ENCODE data around the gene GTF2A1. TPM values are rescaled to one million over a fixed set of nuclear protein-coding genes. Genes with fewer than 3 reads are reported as not detected.

Gene GTF2A1
- total RNA-seq, 1 experiment from 2014 or later, result 49.0 TPM

DNA sequence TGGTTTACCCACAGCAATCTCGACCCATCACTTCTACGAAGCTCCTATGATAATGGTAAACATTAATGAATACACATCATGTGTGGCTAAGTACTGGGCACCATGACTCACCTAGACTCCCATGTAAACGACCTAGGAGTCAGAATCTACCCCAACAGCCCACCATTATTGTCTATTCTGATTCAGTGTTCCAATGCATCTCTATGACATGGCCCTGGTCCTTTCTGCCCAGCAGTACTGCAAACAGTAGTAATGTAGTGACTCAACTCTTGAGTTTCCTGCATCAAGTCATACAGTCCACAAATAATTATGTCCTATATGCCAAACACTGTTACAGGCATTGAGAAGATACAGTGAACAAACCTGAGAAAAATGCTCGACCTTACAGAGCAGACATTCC lies 14.6 kb downstream of the GTF2A1 start (continued):
- TF ChIP-seq ZNF512 (CRISPR knock-in tag; IDR thresholded peaks at IDR 0.05; ENCODE audit: borderline replicate concordance), result no peak

GRCh38 chr14:81205639-81206038 lies 15.1 kb downstream of the GTF2A1 start:
- Mint-ChIP-seq H3K9me3 (no peaks in the 10 kb centered on the region), H3K27me3 (ENCODE audit: low read depth) (no peaks in the 10 kb centered on the region), H3K4me1 (peaks cover 25% of the 10 kb centered on the region), H3K36me3 (peaks cover 74% of the 10 kb centered on the region), H3K4me3 (no peak overlapping the region), H3K27ac (no peak overlapping the region; the same call in 1 of the 2 replicates)
- no peak for ATAC-seq
- ChIA-PET CTCF (no interaction called here), POLR2A (no interaction called here)
- TF ChIP-seq JAZF1 (CRISPR knock-in tag; IDR thresholded peaks at IDR 0.05), result no peak
- TF ChIP-seq GRHL2 (CRISPR knock-in tag; IDR thresholded peaks at IDR 0.05; ENCODE audit: insufficient replicate concordance, severe bottlenecking), result no peak
- TF ChIP-seq ZNF416 (CRISPR knock-in tag; IDR thresholded peaks at IDR 0.05), result no peak
- TF ChIP-seq, protein P1, sequence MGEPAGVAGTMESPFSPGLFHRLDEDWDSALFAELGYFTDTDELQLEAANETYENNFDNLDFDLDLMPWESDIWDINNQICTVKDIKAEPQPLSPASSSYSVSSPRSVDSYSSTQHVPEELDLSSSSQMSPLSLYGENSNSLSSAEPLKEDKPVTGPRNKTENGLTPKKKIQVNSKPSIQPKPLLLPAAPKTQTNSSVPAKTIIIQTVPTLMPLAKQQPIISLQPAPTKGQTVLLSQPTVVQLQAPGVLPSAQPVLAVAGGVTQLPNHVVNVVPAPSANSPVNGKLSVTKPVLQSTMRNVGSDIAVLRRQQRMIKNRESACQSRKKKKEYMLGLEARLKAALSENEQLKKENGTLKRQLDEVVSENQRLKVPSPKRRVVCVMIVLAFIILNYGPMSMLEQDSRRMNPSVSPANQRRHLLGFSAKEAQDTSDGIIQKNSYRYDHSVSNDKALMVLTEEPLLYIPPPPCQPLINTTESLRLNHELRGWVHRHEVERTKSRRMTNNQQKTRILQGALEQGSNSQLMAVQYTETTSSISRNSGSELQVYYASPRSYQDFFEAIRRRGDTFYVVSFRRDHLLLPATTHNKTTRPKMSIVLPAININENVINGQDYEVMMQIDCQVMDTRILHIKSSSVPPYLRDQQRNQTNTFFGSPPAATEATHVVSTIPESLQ (CRISPR knock-in tag; IDR thresholded peaks at IDR 0.05), result no peak
- TF ChIP-seq ZBTB21 (CRISPR knock-in tag; IDR thresholded peaks at IDR 0.05; ENCODE audit: borderline replicate concordance), result no peak
- TF ChIP-seq TP53 (CRISPR knock-in tag; IDR thresholded peaks at IDR 0.05), result no peak
- no peak for TF ChIP-seq ZNF138 (CRISPR knock-in tag; conservative IDR thresholded peaks at IDR 0.05)
- TF ChIP-seq, protein P2, sequence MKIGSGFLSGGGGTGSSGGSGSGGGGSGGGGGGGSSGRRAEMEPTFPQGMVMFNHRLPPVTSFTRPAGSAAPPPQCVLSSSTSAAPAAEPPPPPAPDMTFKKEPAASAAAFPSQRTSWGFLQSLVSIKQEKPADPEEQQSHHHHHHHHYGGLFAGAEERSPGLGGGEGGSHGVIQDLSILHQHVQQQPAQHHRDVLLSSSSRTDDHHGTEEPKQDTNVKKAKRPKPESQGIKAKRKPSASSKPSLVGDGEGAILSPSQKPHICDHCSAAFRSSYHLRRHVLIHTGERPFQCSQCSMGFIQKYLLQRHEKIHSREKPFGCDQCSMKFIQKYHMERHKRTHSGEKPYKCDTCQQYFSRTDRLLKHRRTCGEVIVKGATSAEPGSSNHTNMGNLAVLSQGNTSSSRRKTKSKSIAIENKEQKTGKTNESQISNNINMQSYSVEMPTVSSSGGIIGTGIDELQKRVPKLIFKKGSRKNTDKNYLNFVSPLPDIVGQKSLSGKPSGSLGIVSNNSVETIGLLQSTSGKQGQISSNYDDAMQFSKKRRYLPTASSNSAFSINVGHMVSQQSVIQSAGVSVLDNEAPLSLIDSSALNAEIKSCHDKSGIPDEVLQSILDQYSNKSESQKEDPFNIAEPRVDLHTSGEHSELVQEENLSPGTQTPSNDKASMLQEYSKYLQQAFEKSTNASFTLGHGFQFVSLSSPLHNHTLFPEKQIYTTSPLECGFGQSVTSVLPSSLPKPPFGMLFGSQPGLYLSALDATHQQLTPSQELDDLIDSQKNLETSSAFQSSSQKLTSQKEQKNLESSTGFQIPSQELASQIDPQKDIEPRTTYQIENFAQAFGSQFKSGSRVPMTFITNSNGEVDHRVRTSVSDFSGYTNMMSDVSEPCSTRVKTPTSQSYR (CRISPR knock-in tag; IDR thresholded peaks at IDR 0.05), result no peak
- no peak for TF ChIP-seq FOXJ3 (CRISPR knock-in tag; IDR thresholded peaks at IDR 0.05; ENCODE audit: borderline replicate concordance)
- TF ChIP-seq E2F1 (CRISPR knock-in tag; IDR thresholded peaks at IDR 0.05), result no peak
- TF ChIP-seq ARID4B (CRISPR knock-in tag; IDR thresholded peaks at IDR 0.05; ENCODE audit: borderline replicate concordance), result no peak
- TF ChIP-seq RORB (CRISPR knock-in tag; IDR thresholded peaks at IDR 0.05), result no peak
- no peak for DNase-seq (ENCODE audit: low spot score)
